Measurements from ENCODE around the gene OCA2. TPM values are rescaled to one million over a fixed set of nuclear protein-coding genes. Genes with fewer than 3 reads are reported as not detected.
"Not testable (repeated sequence)": the region's sequence is repeated elsewhere in the genome, so short reads cannot be mapped to it uniquely, and the experiment has no call there.

OCA2 gene
- polyA plus RNA-seq, 6 donors from 2014 or later: 0.09 to 0.23 TPM; not detected in 4

GRCh38 chr15:27723821-27724220, 375.3 kb downstream of the OCA2 start:
- ATAC-seq (ENCODE audit: low read depth in 2 of 2): no peak
- DNase-seq: no peak
- Mint-ChIP-seq H3K9me3 (peaks cover 0 to 6% (median 2%) of the 10 kb centered on the region in 7 donors), H3K27me3 (no peaks in the 10 kb centered on the region), H3K36me3 (no peaks in the 10 kb centered on the region), H3K27ac (peak overlapping the region in 1 of 6 donors; percentile 33), H3K4me1 (no peaks in the 10 kb centered on the region), H3K4me3 (peak overlapping the region in 1 of 8 donors; percentile 57)

- H3K36me3 Mint-ChIP-seq: peaks cover 0 to 10% of the 10 kb centered on the region in 2 donors
- H3K4me1 Mint-ChIP-seq: no peaks in the 10 kb centered on the region
- no peaks in the 10 kb centered on the region for H3K27me3 Mint-ChIP-seq
- peaks cover 5 to 17% (median 8%) of the 10 kb centered on the region in 7 donors for H3K9me3 Mint-ChIP-seq
- no peak for DNase-seq
- no peak overlapping the region for H3K4me3 Mint-ChIP-seq
- no peak overlapping the region for H3K27ac Mint-ChIP-seq
- no peak for ATAC-seq (ENCODE audit: low read depth in 2 of 2)
Measured at GRCh38 chr15:27722102-27722501, 377.0 kb downstream of the OCA2 start.

- DNase-seq (no peak), ATAC-seq (ENCODE audit: low read depth in 2 of 2) (no peak)
- Mint-ChIP-seq H3K36me3 (peaks cover 0 to 10% of the 10 kb centered on the region in 2 donors), H3K27me3 (peaks cover 0 to 4% (median 0%) of the 10 kb centered on the region in 3 donors), H3K9me3 (peaks cover 7 to 61% (median 19%) of the 10 kb centered on the region in 7 donors), H3K4me3 (no peak overlapping the region), H3K4me1 (no peaks in the 10 kb centered on the region), H3K27ac (no peak overlapping the region)
Measured at GRCh38 chr15:27714675-27715074, 384.4 kb downstream of the OCA2 start.

- not testable (repeated sequence) for H3K4me3 Mint-ChIP-seq, H3K27me3 Mint-ChIP-seq
- H3K9me3 Mint-ChIP-seq: peaks cover 9 to 68% (median 19%) of the 10 kb centered on the region in 7 donors
Measured at GRCh38 chr15:27713850-27714249, 385.3 kb downstream of the OCA2 start.

GRCh38 chr15:27707257-27707656, 391.9 kb downstream of the OCA2 start:
- H3K27me3 Mint-ChIP-seq: peaks cover 0 to 4% (median 0%) of the 10 kb centered on the region in 3 donors
- H3K27ac Mint-ChIP-seq: no peak overlapping the region
- no peak for ATAC-seq (ENCODE audit: low read depth in 2 of 2)
- H3K9me3 Mint-ChIP-seq: peaks cover 6 to 39% (median 11%) of the 10 kb centered on the region in 7 donors
- no peak for DNase-seq
- H3K36me3 Mint-ChIP-seq: peaks cover 0 to 13% of the 10 kb centered on the region in 2 donors
- H3K4me3 Mint-ChIP-seq: no peak overlapping the region
- no peaks in the 10 kb centered on the region for H3K4me1 Mint-ChIP-seq

More at GRCh38 chr15:27713850-27714249, 385.3 kb downstream of the OCA2 start:
- not testable (repeated sequence) for H3K27ac Mint-ChIP-seq; H3K4me1 Mint-ChIP-seq; DNase-seq; ATAC-seq (ENCODE audit: low read depth in 2 of 2); H3K36me3 Mint-ChIP-seq

- Mint-ChIP-seq H3K27ac (no peak overlapping the region), H3K9me3 (peaks cover 5 to 37% (median 7%) of the 10 kb centered on the region in 7 donors), H3K4me1 (no peaks in the 10 kb centered on the region), H3K4me3 (no peak overlapping the region), H3K36me3 (peaks cover 0 to 13% of the 10 kb centered on the region in 2 donors), H3K27me3 (no peaks in the 10 kb centered on the region)
- DNase-seq: no peak
- ATAC-seq (ENCODE audit: low read depth in 2 of 2): no peak
Measured at GRCh38 chr15:27706300-27706699, 392.8 kb downstream of the OCA2 start.

GRCh38 chr15:27705056-27705455, 394.1 kb downstream of the OCA2 start:
- no peak overlapping the region for H3K27ac Mint-ChIP-seq
- ATAC-seq (ENCODE audit: low read depth in 2 of 2) (no peak), DNase-seq (no peak)
- H3K27me3 Mint-ChIP-seq: no peaks in the 10 kb centered on the region
- peaks cover 5 to 41% (median 7%) of the 10 kb centered on the region in 7 donors for H3K9me3 Mint-ChIP-seq
- H3K36me3 Mint-ChIP-seq: peaks cover 0 to 13% of the 10 kb centered on the region in 2 donors
- no peak overlapping the region for H3K4me3 Mint-ChIP-seq
- H3K4me1 Mint-ChIP-seq: no peaks in the 10 kb centered on the region

Other genes with a start within 250 kb of the OCA2 start
- gene HERC2, start 222.9 kb upstream of the OCA2 start, polyA plus RNA-seq (ENCODE audit: low read depth in 6 of 6): 10 to 100 TPM in 3 of 6 donors, 1 to 10 TPM in 3; 2.4 to 16.9 (median 9.7) TPM

Measured in naive B cell (primary cell).